Suprapubic skin (tissue), 4 donors: ENCODE results near the gene SPPL3.
"Not testable (repeated sequence)": the region's sequence is repeated elsewhere in the genome, so short reads cannot be mapped to it uniquely, and the experiment has no call there.

Experiments
- EP300 ChIP-seq: sonication (generic); formaldehyde crosslinking; IDR thresholded peaks from one replicate; pipeline ENCODE4 v1.6.1; 2017; ENCODE audit warnings: antibody characterized with exemption
- POLR2A ChIP-seq, 2 donors: fragments of 450-650 bp; IDR thresholded peaks; one replicate each; pipeline ENCODE4 v1.6.1; 2017; ENCODE audit warnings: antibody characterized with exemption in 2 of 2, mild to moderate bottlenecking in 2 of 2, moderate library complexity in 2 of 2
- POLR2AphosphoS5 ChIP-seq, 3 donors: sonication (generic); formaldehyde crosslinking; IDR thresholded peaks; one replicate each; pipeline ENCODE4 v1.6.1; 2017; ENCODE audit warnings: antibody characterized with exemption in 3 of 3
- TF ChIP-seq, protein P1 (sequence below), 2 donors: fragments of 200-600 bp in 1 of 2; fragments of 450-650 bp in 1 of 2; sonication (generic) in 1 of 2; IDR thresholded peaks; one replicate each; pipeline ENCODE4 v1.5.1; 2016 to 2019; ENCODE audit warnings: antibody characterized with exemption in 2 of 2, mild to moderate bottlenecking in 1 of 2, moderate library complexity in 1 of 2

DNA sequence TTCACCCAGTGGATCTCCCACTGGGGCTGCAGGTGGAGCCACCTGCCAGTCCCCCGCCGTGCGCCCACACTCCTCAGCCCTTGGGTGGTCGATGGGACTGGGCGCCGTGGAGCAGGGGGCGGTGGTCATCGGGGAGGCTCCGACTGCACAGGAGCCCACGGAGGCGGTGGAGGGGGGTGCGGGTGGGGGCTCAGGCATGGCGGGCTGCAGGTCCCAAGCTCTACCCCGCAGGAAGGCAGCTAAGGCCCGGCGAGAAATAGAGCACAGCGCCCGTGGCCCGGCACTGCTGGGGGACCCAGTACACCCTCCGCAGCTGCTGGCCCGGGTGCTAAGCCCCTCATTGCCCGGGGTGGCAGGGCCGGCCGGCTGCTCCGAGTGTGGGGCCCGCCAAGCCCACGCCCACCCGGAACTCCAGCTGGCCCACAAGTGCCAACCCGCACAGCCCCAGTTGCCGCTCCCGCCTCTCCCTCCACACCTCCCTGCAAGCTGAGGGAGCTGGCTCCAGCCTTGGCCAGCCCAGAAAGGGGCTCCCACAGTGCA, 46.2 kb upstream of the SPPL3 start:
- TF ChIP-seq, protein P1, sequence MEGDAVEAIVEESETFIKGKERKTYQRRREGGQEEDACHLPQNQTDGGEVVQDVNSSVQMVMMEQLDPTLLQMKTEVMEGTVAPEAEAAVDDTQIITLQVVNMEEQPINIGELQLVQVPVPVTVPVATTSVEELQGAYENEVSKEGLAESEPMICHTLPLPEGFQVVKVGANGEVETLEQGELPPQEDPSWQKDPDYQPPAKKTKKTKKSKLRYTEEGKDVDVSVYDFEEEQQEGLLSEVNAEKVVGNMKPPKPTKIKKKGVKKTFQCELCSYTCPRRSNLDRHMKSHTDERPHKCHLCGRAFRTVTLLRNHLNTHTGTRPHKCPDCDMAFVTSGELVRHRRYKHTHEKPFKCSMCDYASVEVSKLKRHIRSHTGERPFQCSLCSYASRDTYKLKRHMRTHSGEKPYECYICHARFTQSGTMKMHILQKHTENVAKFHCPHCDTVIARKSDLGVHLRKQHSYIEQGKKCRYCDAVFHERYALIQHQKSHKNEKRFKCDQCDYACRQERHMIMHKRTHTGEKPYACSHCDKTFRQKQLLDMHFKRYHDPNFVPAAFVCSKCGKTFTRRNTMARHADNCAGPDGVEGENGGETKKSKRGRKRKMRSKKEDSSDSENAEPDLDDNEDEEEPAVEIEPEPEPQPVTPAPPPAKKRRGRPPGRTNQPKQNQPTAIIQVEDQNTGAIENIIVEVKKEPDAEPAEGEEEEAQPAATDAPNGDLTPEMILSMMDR (IDR thresholded peaks at IDR 0.05) = not testable (repeated sequence)
- not testable (repeated sequence) for TF ChIP-seq POLR2A (IDR thresholded peaks at IDR 0.05); EP300; POLR2AphosphoS5 (IDR thresholded peaks at IDR 0.05)
